Measurements from ENCODE around the gene CCDC126. TPM values are rescaled to one million over a fixed set of nuclear protein-coding genes. Genes with fewer than 3 reads are reported as not detected.

CCDC126 gene
- total and polyA plus RNA-seq, 2 experiments from 2014 or later: 5.7 to 6.6 TPM

GRCh38 chr7:23607866-23608265, 10.7 kb downstream of the CCDC126 start (continued):
- TF ChIP-seq, protein P1, sequence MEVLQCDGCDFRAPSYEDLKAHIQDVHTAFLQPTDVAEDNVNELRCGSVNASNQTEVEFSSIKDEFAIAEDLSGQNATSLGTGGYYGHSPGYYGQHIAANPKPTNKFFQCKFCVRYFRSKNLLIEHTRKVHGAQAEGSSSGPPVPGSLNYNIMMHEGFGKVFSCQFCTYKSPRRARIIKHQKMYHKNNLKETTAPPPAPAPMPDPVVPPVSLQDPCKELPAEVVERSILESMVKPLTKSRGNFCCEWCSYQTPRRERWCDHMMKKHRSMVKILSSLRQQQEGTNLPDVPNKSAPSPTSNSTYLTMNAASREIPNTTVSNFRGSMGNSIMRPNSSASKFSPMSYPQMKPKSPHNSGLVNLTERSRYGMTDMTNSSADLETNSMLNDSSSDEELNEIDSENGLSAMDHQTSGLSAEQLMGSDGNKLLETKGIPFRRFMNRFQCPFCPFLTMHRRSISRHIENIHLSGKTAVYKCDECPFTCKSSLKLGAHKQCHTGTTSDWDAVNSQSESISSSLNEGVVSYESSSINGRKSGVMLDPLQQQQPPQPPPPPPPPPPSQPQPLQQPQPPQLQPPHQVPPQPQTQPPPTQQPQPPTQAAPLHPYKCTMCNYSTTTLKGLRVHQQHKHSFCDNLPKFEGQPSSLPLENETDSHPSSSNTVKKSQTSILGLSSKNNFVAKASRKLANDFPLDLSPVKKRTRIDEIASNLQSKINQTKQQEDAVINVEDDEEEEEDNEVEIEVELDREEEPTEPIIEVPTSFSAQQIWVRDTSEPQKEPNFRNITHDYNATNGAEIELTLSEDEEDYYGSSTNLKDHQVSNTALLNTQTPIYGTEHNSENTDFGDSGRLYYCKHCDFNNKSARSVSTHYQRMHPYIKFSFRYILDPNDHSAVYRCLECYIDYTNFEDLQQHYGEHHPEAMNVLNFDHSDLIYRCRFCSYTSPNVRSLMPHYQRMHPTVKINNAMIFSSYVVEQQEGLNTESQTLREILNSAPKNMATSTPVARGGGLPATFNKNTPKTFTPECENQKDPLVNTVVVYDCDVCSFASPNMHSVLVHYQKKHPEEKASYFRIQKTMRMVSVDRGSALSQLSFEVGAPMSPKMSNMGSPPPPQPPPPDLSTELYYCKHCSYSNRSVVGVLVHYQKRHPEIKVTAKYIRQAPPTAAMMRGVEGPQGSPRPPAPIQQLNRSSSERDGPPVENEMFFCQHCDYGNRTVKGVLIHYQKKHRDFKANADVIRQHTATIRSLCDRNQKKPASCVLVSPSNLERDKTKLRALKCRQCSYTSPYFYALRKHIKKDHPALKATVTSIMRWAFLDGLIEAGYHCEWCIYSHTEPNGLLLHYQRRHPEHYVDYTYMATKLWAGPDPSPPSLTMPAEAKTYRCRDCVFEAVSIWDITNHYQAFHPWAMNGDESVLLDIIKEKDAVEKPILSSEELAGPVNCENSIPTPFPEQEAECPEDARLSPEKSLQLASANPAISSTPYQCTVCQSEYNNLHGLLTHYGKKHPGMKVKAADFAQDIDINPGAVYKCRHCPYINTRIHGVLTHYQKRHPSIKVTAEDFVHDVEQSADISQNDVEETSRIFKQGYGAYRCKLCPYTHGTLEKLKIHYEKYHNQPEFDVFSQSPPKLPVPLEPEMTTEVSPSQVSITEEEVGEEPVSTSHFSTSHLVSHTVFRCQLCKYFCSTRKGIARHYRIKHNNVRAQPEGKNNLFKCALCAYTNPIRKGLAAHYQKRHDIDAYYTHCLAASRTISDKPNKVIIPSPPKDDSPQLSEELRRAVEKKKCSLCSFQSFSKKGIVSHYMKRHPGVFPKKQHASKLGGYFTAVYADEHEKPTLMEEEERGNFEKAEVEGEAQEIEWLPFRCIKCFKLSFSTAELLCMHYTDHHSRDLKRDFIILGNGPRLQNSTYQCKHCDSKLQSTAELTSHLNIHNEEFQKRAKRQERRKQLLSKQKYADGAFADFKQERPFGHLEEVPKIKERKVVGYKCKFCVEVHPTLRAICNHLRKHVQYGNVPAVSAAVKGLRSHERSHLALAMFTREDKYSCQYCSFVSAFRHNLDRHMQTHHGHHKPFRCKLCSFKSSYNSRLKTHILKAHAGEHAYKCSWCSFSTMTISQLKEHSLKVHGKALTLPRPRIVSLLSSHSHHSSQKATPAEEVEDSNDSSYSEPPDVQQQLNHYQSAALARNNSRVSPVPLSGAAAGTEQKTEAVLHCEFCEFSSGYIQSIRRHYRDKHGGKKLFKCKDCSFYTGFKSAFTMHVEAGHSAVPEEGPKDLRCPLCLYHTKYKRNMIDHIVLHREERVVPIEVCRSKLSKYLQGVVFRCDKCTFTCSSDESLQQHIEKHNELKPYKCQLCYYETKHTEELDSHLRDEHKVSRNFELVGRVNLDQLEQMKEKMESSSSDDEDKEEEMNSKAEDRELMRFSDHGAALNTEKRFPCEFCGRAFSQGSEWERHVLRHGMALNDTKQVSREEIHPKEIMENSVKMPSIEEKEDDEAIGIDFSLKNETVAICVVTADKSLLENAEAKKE (CRISPR knock-in tag; IDR thresholded peaks at IDR 0.05): no peak
- TF ChIP-seq NANOG (IDR thresholded peaks at IDR 0.05; ENCODE audit: borderline replicate concordance) (no peak), EZH2 (IDR thresholded peaks at IDR 0.05; ENCODE audit: low read depth, unreplicated experiment) (no peak), EZH2phosphoT487 (IDR thresholded peaks at IDR 0.05; ENCODE audit: unreplicated experiment) (no peak), ETS1 (IDR thresholded peaks at IDR 0.05) (no peak), ZNF331 (CRISPR knock-in tag; IDR thresholded peaks at IDR 0.05; ENCODE audit: low read depth) (no peak)
- TF ChIP-seq, protein P2, sequence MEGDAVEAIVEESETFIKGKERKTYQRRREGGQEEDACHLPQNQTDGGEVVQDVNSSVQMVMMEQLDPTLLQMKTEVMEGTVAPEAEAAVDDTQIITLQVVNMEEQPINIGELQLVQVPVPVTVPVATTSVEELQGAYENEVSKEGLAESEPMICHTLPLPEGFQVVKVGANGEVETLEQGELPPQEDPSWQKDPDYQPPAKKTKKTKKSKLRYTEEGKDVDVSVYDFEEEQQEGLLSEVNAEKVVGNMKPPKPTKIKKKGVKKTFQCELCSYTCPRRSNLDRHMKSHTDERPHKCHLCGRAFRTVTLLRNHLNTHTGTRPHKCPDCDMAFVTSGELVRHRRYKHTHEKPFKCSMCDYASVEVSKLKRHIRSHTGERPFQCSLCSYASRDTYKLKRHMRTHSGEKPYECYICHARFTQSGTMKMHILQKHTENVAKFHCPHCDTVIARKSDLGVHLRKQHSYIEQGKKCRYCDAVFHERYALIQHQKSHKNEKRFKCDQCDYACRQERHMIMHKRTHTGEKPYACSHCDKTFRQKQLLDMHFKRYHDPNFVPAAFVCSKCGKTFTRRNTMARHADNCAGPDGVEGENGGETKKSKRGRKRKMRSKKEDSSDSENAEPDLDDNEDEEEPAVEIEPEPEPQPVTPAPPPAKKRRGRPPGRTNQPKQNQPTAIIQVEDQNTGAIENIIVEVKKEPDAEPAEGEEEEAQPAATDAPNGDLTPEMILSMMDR (conservative IDR thresholded peaks at IDR 0.05; ENCODE audit: low read depth in 2 of 2): no peak
